Measurements from ENCODE around the gene JAKMIP2.

The JAKMIP2 gene

DNA sequence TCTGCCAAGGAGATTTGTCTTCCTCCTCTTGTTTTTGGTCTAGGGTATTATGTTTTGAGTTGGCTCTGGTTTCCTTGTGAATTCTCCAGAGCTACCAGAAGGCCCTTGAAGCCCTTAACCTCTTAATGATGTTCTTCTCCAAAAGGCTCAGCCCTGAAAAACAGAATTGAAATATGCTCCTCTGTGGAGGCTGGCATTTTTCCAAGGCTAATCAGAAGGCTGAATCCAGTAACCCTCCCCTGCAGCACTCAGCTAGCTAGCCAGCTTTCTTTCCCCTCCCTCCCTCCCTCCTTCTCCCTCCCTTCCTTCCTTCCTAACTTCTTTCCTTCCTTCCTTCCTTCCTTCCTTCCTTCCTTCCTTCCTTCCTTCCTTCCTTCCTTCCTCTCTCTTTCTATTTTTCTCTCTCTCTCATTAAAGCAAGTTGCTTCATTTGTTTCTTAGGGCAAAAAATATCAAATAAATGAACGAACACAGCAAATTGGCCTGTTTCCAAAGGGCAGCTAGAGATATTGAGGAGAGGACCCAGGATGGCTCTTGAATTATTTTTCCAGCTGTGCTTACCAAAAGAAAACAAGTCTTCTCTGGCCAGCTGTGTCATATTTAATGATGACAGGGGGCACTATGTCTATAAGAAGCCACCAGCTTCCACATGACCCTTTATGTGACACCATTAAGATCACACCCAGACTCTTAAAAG lies 38.7 kb downstream of the JAKMIP2 start:
- no peaks in the 10 kb centered on the region for H3K36me3 ChIP-seq (ENCODE audit: insufficient read depth, low read length)

DNA sequence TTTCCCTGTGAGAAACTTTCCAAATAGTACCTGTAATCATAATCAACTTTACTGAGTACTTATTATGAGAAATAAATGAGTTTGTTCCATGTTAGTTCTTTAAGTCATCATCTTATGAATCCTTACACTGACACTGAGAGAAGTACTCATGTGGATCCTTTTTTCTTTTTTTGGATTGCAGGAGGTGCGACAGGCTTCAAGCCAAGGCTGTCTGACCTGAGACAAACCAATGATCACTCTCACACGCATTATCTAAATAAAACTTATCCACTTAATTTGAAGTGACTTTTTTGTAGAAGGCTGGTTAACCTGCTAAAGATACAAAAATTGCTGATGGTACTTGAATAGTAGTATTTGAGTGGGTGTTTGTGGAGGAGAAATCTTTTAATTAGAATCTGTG lies 39.5 kb downstream of the JAKMIP2 start:
- TF ChIP-seq EZH2phosphoT487 (IDR thresholded peaks at IDR 0.05; ENCODE audit: borderline replicate concordance), result no peak
- TF ChIP-seq, protein P1, sequence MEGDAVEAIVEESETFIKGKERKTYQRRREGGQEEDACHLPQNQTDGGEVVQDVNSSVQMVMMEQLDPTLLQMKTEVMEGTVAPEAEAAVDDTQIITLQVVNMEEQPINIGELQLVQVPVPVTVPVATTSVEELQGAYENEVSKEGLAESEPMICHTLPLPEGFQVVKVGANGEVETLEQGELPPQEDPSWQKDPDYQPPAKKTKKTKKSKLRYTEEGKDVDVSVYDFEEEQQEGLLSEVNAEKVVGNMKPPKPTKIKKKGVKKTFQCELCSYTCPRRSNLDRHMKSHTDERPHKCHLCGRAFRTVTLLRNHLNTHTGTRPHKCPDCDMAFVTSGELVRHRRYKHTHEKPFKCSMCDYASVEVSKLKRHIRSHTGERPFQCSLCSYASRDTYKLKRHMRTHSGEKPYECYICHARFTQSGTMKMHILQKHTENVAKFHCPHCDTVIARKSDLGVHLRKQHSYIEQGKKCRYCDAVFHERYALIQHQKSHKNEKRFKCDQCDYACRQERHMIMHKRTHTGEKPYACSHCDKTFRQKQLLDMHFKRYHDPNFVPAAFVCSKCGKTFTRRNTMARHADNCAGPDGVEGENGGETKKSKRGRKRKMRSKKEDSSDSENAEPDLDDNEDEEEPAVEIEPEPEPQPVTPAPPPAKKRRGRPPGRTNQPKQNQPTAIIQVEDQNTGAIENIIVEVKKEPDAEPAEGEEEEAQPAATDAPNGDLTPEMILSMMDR (conservative IDR thresholded peaks at IDR 0.05; ENCODE audit: low read length), result no peak
- H4K20me1 ChIP-seq (ENCODE audit: insufficient read depth, low read length, poor library complexity, severe bottlenecking), result no peaks in the 10 kb centered on the region
- no peaks in the 10 kb centered on the region for H3K27me3 ChIP-seq (ENCODE audit: insufficient read depth, low read length, poor library complexity, severe bottlenecking)
- H3K9ac ChIP-seq (ENCODE audit: low read depth, low read length, poor library complexity, severe bottlenecking), result no peak overlapping the region
- no peaks in the 10 kb centered on the region for H3F3A ChIP-seq (ENCODE audit: low read depth)
- no peak overlapping the region for H2AFZ ChIP-seq (ENCODE audit: low read length)
- no peak overlapping the region for H3K4me2 ChIP-seq (ENCODE audit: low read depth, low read length, poor library complexity, severe bottlenecking)
- no peaks in the 10 kb centered on the region for H3K4me1 ChIP-seq (ENCODE audit: insufficient read depth, low read length, poor library complexity, severe bottlenecking)
- H3K9me3 ChIP-seq (ENCODE audit: insufficient read depth, low read depth, low read length), result no peaks in the 10 kb centered on the region
- no peaks in the 10 kb centered on the region for H3K9me2 ChIP-seq (replicated peaks; ENCODE audit: low read depth, low read length)
- H3K36me3 ChIP-seq (ENCODE audit: insufficient read depth, low read length), result no peaks in the 10 kb centered on the region
- no peaks in the 10 kb centered on the region for H3K79me2 ChIP-seq (ENCODE audit: insufficient read depth, low read length)
- H3K4me3 ChIP-seq (ENCODE audit: low read length, poor library complexity, severe bottlenecking), result no peak overlapping the region

More for the DNA sequence above, 38.7 kb downstream of the JAKMIP2 start:
- H3K79me2 ChIP-seq (ENCODE audit: insufficient read depth, low read length), result no peaks in the 10 kb centered on the region
- H3K9ac ChIP-seq (ENCODE audit: low read depth, low read length, poor library complexity, severe bottlenecking), result no peak overlapping the region
- no peak overlapping the region for H3K4me2 ChIP-seq (ENCODE audit: low read depth, low read length, poor library complexity, severe bottlenecking)
- no peaks in the 10 kb centered on the region for H4K20me1 ChIP-seq (ENCODE audit: insufficient read depth, low read length, poor library complexity, severe bottlenecking)
- no peaks in the 10 kb centered on the region for H3K9me2 ChIP-seq (replicated peaks; ENCODE audit: low read depth, low read length)
- H3K4me3 ChIP-seq (ENCODE audit: low read length, poor library complexity, severe bottlenecking), result no peak overlapping the region
- no peak overlapping the region for H2AFZ ChIP-seq (ENCODE audit: low read length)
- no peaks in the 10 kb centered on the region for H3K4me1 ChIP-seq (ENCODE audit: insufficient read depth, low read length, poor library complexity, severe bottlenecking)
- H3K9me3 ChIP-seq (ENCODE audit: insufficient read depth, low read depth, low read length), result no peaks in the 10 kb centered on the region
- no peaks in the 10 kb centered on the region for H3F3A ChIP-seq (ENCODE audit: low read depth)
- TF ChIP-seq, protein P1 (conservative IDR thresholded peaks at IDR 0.05; ENCODE audit: low read length), result no peak
- TF ChIP-seq EZH2phosphoT487 (IDR thresholded peaks at IDR 0.05; ENCODE audit: borderline replicate concordance), result no peak
- H3K27me3 ChIP-seq (ENCODE audit: insufficient read depth, low read length, poor library complexity, severe bottlenecking), result no peaks in the 10 kb centered on the region

DNA sequence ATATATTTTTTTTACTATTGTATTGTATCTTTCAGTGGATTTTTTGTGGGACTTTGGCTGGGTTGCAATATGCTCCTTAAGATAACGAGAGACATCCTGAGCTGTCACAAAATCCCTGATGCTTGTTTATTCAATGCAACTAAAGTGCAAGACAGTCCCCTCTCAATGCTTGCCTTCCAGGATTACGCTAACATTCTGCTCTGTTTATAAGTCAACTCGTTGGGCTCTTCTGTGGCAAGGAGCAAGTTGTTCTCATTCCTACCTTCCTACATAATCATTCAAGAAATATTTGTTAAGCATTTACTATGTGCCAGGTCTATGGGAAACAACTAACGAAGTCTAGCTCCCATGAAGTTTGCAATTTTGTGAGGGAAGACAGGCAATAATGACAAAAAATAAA lies 40.4 kb downstream of the JAKMIP2 start:
- H3K4me2 ChIP-seq (ENCODE audit: low read depth, low read length, poor library complexity, severe bottlenecking), result no peak overlapping the region
- no peaks in the 10 kb centered on the region for H3F3A ChIP-seq (ENCODE audit: low read depth)
- no peaks in the 10 kb centered on the region for H3K36me3 ChIP-seq (ENCODE audit: insufficient read depth, low read length)
- H3K27me3 ChIP-seq (ENCODE audit: insufficient read depth, low read length, poor library complexity, severe bottlenecking), result no peaks in the 10 kb centered on the region
- H3K9ac ChIP-seq (ENCODE audit: low read depth, low read length, poor library complexity, severe bottlenecking), result no peak overlapping the region
- no peaks in the 10 kb centered on the region for H3K9me2 ChIP-seq (replicated peaks; ENCODE audit: low read depth, low read length)
- no peak overlapping the region for H2AFZ ChIP-seq (ENCODE audit: low read length)
- H3K79me2 ChIP-seq (ENCODE audit: insufficient read depth, low read length), result no peaks in the 10 kb centered on the region
- H4K20me1 ChIP-seq (ENCODE audit: insufficient read depth, low read length, poor library complexity, severe bottlenecking), result no peaks in the 10 kb centered on the region
- H3K4me1 ChIP-seq (ENCODE audit: insufficient read depth, low read length, poor library complexity, severe bottlenecking), result no peaks in the 10 kb centered on the region
- H3K4me3 ChIP-seq (ENCODE audit: low read length, poor library complexity, severe bottlenecking), result no peak overlapping the region
- H3K9me3 ChIP-seq (ENCODE audit: insufficient read depth, low read depth, low read length), result no peaks in the 10 kb centered on the region
- TF ChIP-seq, protein P1 (conservative IDR thresholded peaks at IDR 0.05; ENCODE audit: low read length), result no peak
- TF ChIP-seq EZH2phosphoT487 (IDR thresholded peaks at IDR 0.05; ENCODE audit: borderline replicate concordance), result no peak
